Fibroblast of skin of left biceps (primary cell): ENCODE results near the gene SNRNP27.
"Not testable (repeated sequence)": the region's sequence is repeated elsewhere in the genome, so short reads cannot be mapped to it uniquely, and the experiment has no call there.

Experiments used
- DNase-seq, 2 experiments: peaks; one replicate each; pipeline ENCODE4 v3.0.0-alpha.2; 2013; ENCODE audit warnings: low read depth in 2 of 2

SNRNP27 gene

GRCh38 chr2:69893684-69894551 lies at the start of gene SNRNP27:
SNRNP27 (plus strand) TSS chr2:69893956; CDS start chr2:69893985, 29 bp downstream.
- DNase-seq: peak; percentile 54 to 55

GRCh38 chr2:69843993-69844392 lies 49.8 kb upstream of the SNRNP27 start:
- DNase-seq: no peak

GRCh38 chr2:69844560-69844959 lies 49.2 kb upstream of the SNRNP27 start:
- no peak for DNase-seq

GRCh38 chr2:69846182-69847067 lies 47.3 kb upstream of the SNRNP27 start:
- no peak for DNase-seq

GRCh38 chr2:69847068-69847828 lies 46.5 kb upstream of the SNRNP27 start:
- DNase-seq: no peak

GRCh38 chr2:69848186-69848790 lies 45.5 kb upstream of the SNRNP27 start:
- DNase-seq: no peak

- DNase-seq: no peak
Measured at GRCh38 chr2:69858261-69858660, 35.5 kb upstream of the SNRNP27 start.

GRCh38 chr2:69863298-69863697 lies 30.5 kb upstream of the SNRNP27 start:
- DNase-seq: no peak

- DNase-seq: no peak
Measured at GRCh38 chr2:69888451-69888850, 5.3 kb upstream of the SNRNP27 start.

- no peak for DNase-seq
Measured at GRCh38 chr2:69889302-69889701, 4.5 kb upstream of the SNRNP27 start.

- DNase-seq: no peak
Measured at GRCh38 chr2:69890881-69891280, 2.9 kb upstream of the SNRNP27 start.

GRCh38 chr2:69892838-69893424 lies 825 bp upstream of the SNRNP27 start:
- not testable (repeated sequence) for DNase-seq

GRCh38 chr2:69894737-69895136 lies 981 bp downstream of the SNRNP27 start:
- not testable (repeated sequence) for DNase-seq

- no peak for DNase-seq
Measured at GRCh38 chr2:69902213-69902922, 8.6 kb downstream of the SNRNP27 start.

- no peak for DNase-seq
Measured at GRCh38 chr2:69907216-69907615, 13.5 kb downstream of the SNRNP27 start.

- no peak for DNase-seq
Measured at GRCh38 chr2:69911985-69912563, 18.3 kb downstream of the SNRNP27 start.

GRCh38 chr2:69914164-69914949 lies 20.6 kb downstream of the SNRNP27 start:
- DNase-seq: peak; percentile 100

GRCh38 chr2:69914950-69915945 lies 21.5 kb downstream of the SNRNP27 start, which contains the start of gene MXD1:
MXD1 (plus strand) TSS chr2:69915109; CDS start chr2:69915331, 222 bp downstream.
- DNase-seq: no peak
